H1 (cell line): ENCODE results near the gene SLC66A2. TPM values are rescaled to one million over a fixed set of nuclear protein-coding genes. Genes with fewer than 3 reads are reported as not detected.

ENCODE experiments used
- BCL11A ChIP-seq, 2 experiments: IDR thresholded peaks; one replicate each; pipeline ENCODE4 v1.6.1; 2011; ENCODE audit warnings: low read depth in 2 of 2, low read length in 2 of 2, mild to moderate bottlenecking in 2 of 2
- EGR1 ChIP-seq: IDR thresholded peaks from 2 replicates; pipeline ENCODE4 v1.6.1; 2011; ENCODE audit warnings: low read depth, low read length, borderline replicate concordance
- RAD21 ChIP-seq, 2 experiments: IDR thresholded peaks in 1 of 2; conservative IDR thresholded peaks in 1 of 2; 2 replicates each; pipeline ENCODE4 v1.6.1; 2011; ENCODE audit warnings: low read depth in 2 of 2, low read length in 2 of 2, improper control_type of control experiment in 1 of 2, inconsistent platforms in 1 of 2, mild to moderate bottlenecking in 1 of 2, moderate library complexity in 1 of 2
- TEAD4 ChIP-seq: IDR thresholded peaks from 2 replicates; pipeline ENCODE4 v1.6.1; 2012; ENCODE audit warnings: low read depth, low read length, inconsistent platforms, mixed read lengths
- polyA plus RNA-seq, 7 experiments: library from polyadenylated mRNA; depleted of rRNA in 3 of 7; stranded (reverse) in 5 of 7; unstranded in 2 of 7; fragments of >200 nt in 5 of 7; fragments of 200-250 nt in 2 of 7; gene quantifications; 1 replicate in 5 of 7; 2 replicates in 1 of 7; 4 replicates in 1 of 7; pipeline versions ENCODE4 v1.2.1 to v1.2.3, GENCODE V29; 2011 to 2013; ENCODE audit warnings: missing spikeins in 2 of 7, mixed read lengths in 2 of 7
- total RNA-seq: library from RNA; stranded (reverse); fragmentation: NEBNext Ultra II Directional; extraction: Animal tissue kit (Norgen Biotek cat#: 25700); gene quantifications from 2 replicates; pipeline ENCODE4 v1.2.1, GENCODE V29; 2021

Gene SLC66A2
- total and polyA plus RNA-seq, 2 of the 8 experiments (the other 6 are each of a cell fraction or from before 2014, with no cell fraction given): 15.0 to 18.9 TPM

DNA sequence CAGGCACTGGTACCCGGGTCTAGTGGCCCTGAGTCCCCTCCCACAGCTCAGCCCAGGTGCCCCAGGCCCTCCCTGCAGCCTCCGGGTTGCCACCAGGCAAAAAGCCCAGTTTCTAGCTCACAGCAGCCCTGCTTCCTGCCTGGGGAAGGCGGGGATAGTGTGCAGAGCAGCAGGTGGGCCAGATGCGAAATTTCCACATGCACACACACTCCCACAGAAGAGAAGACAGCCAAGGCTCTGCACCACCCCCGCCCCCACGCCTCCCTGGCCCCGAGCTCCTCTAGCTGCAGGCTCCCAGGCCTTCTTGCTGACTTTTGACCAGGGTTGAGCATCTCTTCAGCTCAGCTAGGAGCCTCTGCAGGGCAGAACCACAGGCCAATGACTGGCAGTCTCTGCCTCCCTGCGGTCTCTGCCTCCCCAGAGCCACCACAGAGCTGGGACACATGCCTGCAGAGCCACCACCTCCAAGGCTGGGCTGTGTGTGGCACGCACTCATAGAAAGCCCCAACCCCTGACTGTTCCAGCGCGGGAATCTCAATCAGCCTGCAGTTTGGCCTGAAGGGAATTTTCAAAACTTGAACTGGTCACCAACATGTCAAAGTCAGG is 7.2 kb downstream of the SLC66A2 start (continued):
- no peak for TF ChIP-seq EGR1
- no peak for TF ChIP-seq TEAD4
- no peak for TF ChIP-seq BCL11A (IDR thresholded peaks at IDR 0.05; ENCODE audit: low read depth in 2 of 2, low read length in 2 of 2)
- TF ChIP-seq RAD21 (IDR thresholded peaks at IDR 0.05 in 1 of 2, conservative IDR thresholded peaks at IDR 0.05 in 1 of 2; ENCODE audit: low read depth in 2 of 2, low read length in 2 of 2): no peak
